Caco-2 (cell line): ENCODE measurements around the gene TFB1M. TPM values are rescaled to one million over a fixed set of nuclear protein-coding genes. Genes with fewer than 3 reads are reported as not detected.

ENCODE experiments used
- BruUV-seq: library from RNA; stranded (reverse); fragments of 400-500 nt; replicated peaks from 2 replicates; lab custom pipeline; 2021; lab: Mats Ljungman, UMichigan
- CTCF ChIA-PET: fragments of 300-600 bp; sonication (Branson Sonifier 250); formaldehyde crosslinking; loops from one replicate; lab custom pipeline; 2022; ENCODE audit warnings: antibody characterized with exemption; lab: Charles Lee
- POLR2A ChIA-PET: fragments of 300-600 bp; sonication (Branson Sonifier 250); formaldehyde crosslinking; loops from one replicate; lab custom pipeline; 2022; ENCODE audit warnings: antibody characterized with exemption; lab: Charles Lee
- DNase-seq, 2 experiments: peaks; one replicate each; pipeline versions ENCODE4 v3.0.0 to v3.0.0-alpha.2; 2020 to 2022
- H3K27me3 ChIP-seq: replicated peaks from 2 replicates; pipeline ENCODE4 v1.6.0; 2011; ENCODE audit warnings: low read length; ENCODE audit not compliant: control insufficient read depth, insufficient read depth
- H3K36me3 ChIP-seq: 2 replicates; pipeline ENCODE4 v1.5.1; 2011; ENCODE audit warnings: low read length; ENCODE audit not compliant: control insufficient read depth, insufficient read depth
- H3K4me1 ChIP-seq: fragments of 250-450 bp; sonication (Bioruptor Pico); 2 replicates; pipeline ENCODE4 v1.5.1; 2020; ENCODE audit warnings: mild to moderate bottlenecking
- H3K4me3 ChIP-seq: 2 replicates; pipeline ENCODE4 v1.5.1; 2011; ENCODE audit warnings: low read depth, mild to moderate bottlenecking, control low read depth, low read length
- H3K9me3 ChIP-seq: fragments of 250-450 bp; sonication (Bioruptor Pico); 2 replicates; pipeline ENCODE4 v1.5.1; 2020; ENCODE audit warnings: mild to moderate bottlenecking, moderate library complexity
- H3K27ac Mint-ChIP-seq: one replicate; pipeline ENCODE4 v1.8.0; 2022; ENCODE audit warnings: mixed read lengths; ENCODE audit not compliant: unreplicated experiment
- H3K27me3 Mint-ChIP-seq: one replicate; pipeline ENCODE4 v1.8.0; 2022; ENCODE audit warnings: mixed read lengths; ENCODE audit not compliant: insufficient read depth, unreplicated experiment
- H3K36me3 Mint-ChIP-seq: one replicate; pipeline ENCODE4 v1.8.0; 2022; ENCODE audit warnings: mild to moderate bottlenecking, mixed read lengths; ENCODE audit not compliant: insufficient read depth, unreplicated experiment
- H3K4me1 Mint-ChIP-seq: one replicate; pipeline ENCODE4 v1.8.0; 2022; ENCODE audit warnings: low read depth, mixed read lengths; ENCODE audit not compliant: unreplicated experiment
- H3K4me3 Mint-ChIP-seq: one replicate; pipeline ENCODE4 v1.8.0; 2022; ENCODE audit warnings: mild to moderate bottlenecking, moderate library complexity, mixed read lengths; ENCODE audit not compliant: unreplicated experiment
- H3K9me3 Mint-ChIP-seq: one replicate; pipeline ENCODE4 v1.8.0; 2022; ENCODE audit warnings: mixed read lengths; ENCODE audit not compliant: unreplicated experiment
- CTCF ChIP-seq, 2 experiments: fragments of 200-600 bp in 1 of 2; IDR thresholded peaks; 1 replicate in 1 of 2; 2 replicates in 1 of 2; pipeline versions ENCODE4 v1.5.1 to v1.8.0; 2011 to 2022; ENCODE audit warnings: antibody characterized with exemption in 1 of 2, control low read depth in 1 of 2, inconsistent platforms in 1 of 2, low read depth in 1 of 2, low read length in 1 of 2, mild to moderate bottlenecking in 1 of 2, moderate library complexity in 1 of 2; ENCODE audit not compliant: insufficient read depth in 1 of 2, severe bottlenecking in 1 of 2, unreplicated experiment in 1 of 2
- intact Hi-C: fragments of 100-400 bp; cut with micrococcal nuclease; formaldehyde crosslinking; loops from one replicate; pipeline ENCODE4 v1.10.0; 2022; ENCODE audit not compliant: unreplicated experiment
- total RNA-seq: library from RNA; stranded (reverse); gene quantifications from 2 replicates; pipeline ENCODE4 v1.2.3, GENCODE V29; 2022

The TFB1M gene
- total RNA-seq, 1 experiment from 2014 or later, result 35.7 TPM

DNA sequence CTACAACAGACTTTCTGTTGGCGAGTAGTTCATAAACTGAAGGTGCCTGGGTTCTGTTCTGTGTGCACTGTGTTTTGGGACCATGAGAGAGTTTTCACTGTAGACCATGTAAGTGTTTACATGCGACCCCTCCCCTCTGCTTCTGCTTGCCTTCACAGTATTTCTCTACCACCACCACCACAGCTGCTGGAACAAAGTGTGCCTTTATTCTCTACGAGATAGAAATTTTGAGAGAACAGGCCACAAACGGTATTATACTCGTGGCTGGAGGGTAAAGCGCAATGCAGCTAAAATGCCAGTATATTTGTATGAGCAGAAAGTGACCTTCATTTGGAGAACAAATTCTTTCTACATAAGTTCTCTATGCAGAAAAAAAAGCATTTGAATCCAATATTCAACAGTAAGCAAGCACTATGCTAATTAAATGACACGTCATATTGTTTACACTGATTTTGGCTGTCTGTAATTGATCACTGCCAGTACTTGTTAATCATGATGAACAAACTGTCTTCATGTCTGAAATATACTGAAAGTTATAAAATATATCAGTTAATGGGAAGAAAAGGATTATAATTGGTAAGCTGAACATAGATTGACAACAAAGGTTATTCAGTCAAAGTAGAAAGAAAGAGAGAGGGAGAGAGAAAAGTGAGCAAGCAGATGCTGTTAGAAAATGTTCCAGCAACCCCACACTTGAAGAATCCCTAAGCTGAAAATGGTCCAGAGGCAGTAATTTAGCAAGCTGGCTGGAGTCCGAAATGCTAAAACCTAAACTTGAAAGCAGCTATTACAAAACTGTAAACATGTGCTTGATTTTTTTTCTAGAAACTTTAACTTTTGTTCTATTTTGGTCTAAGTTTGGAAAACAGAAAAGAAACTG is 41.7 kb downstream of the TFB1M start:
- H3K27me3 Mint-ChIP-seq, result no peaks in the 10 kb centered on the region
- no peak overlapping the region for H3K27ac Mint-ChIP-seq
- H3K4me1 Mint-ChIP-seq, result peaks cover 6% of the 10 kb centered on the region
- H3K36me3 Mint-ChIP-seq, result peaks cover 21% of the 10 kb centered on the region
- no peaks in the 10 kb centered on the region for H3K9me3 Mint-ChIP-seq
- no peak for DNase-seq
- no peaks in the 10 kb centered on the region for H3K27me3 ChIP-seq
- no peaks in the 10 kb centered on the region for H3K9me3 ChIP-seq
- POLR2A ChIA-PET, result no interaction called here
- TF ChIP-seq CTCF (IDR thresholded peaks at IDR 0.05; ENCODE audit: insufficient read depth in 1 of 2, low read depth in 1 of 2, low read length in 1 of 2, severe bottlenecking in 1 of 2, unreplicated experiment in 1 of 2), result no peak
- BruUV-seq, result no TSS peak
- no peak overlapping the region for H3K4me3 ChIP-seq
- CTCF ChIA-PET, result no interaction called here
- H3K4me3 Mint-ChIP-seq, result no peak overlapping the region
- peaks cover 5% of the 10 kb centered on the region; the same call in 1 of the 2 replicates for H3K4me1 ChIP-seq
- intact Hi-C loops, result no loop called here
- H3K36me3 ChIP-seq, result peaks cover 1% of the 10 kb centered on the region; the same call in 1 of the 2 replicates

DNA sequence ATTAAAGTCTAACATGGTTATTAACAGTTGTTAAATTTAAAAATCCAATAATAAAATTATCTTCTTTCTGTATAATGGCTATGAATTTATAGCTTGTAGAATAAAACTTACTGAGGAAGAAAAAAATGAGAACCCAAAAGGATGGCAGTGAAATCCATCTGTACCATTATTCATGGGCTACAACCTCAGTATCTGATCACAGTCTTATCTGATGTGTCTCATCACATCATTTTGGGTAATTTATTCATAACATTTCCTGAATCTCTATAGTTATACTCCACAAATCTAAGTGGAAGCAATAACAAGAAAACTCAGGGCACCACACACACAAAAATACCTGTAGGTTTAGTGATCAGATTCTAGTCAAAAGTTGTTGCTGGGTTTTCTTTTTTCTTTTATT is 43.1 kb downstream of the TFB1M start:
- no peak for TF ChIP-seq CTCF (IDR thresholded peaks at IDR 0.05; ENCODE audit: insufficient read depth in 1 of 2, low read depth in 1 of 2, low read length in 1 of 2, severe bottlenecking in 1 of 2, unreplicated experiment in 1 of 2)
- no peak for DNase-seq
- H3K27me3 Mint-ChIP-seq, result no peaks in the 10 kb centered on the region
- intact Hi-C loops, result no loop called here
- H3K36me3 ChIP-seq, result peaks cover 2% of the 10 kb centered on the region
- no peak overlapping the region for H3K4me3 Mint-ChIP-seq
- ChIA-PET POLR2A (no interaction called here), CTCF (no interaction called here)
- no peak overlapping the region for H3K27ac Mint-ChIP-seq
- H3K9me3 Mint-ChIP-seq, result no peaks in the 10 kb centered on the region
- no peak overlapping the region for H3K4me3 ChIP-seq
- peaks cover 5% of the 10 kb centered on the region; the same call in 1 of the 2 replicates for H3K4me1 ChIP-seq
- no TSS peak for BruUV-seq
- H3K9me3 ChIP-seq, result no peaks in the 10 kb centered on the region
- peaks cover 23% of the 10 kb centered on the region for H3K36me3 Mint-ChIP-seq
- peaks cover 6% of the 10 kb centered on the region for H3K4me1 Mint-ChIP-seq
- no peaks in the 10 kb centered on the region for H3K27me3 ChIP-seq

GRCh38 chr6:155270561-155271091 is 43.7 kb downstream of the TFB1M start:
- intact Hi-C loops, result no loop called here
- no peak overlapping the region for H3K4me3 Mint-ChIP-seq
- H3K4me1 ChIP-seq, result peaks cover 5% of the 10 kb centered on the region; the same call in 1 of the 2 replicates
- ChIA-PET POLR2A (no interaction called here), CTCF (no interaction called here)
- no peaks in the 10 kb centered on the region for H3K9me3 Mint-ChIP-seq
- H3K27me3 ChIP-seq, result no peaks in the 10 kb centered on the region
- H3K4me3 ChIP-seq, result no peak overlapping the region
- no peaks in the 10 kb centered on the region for H3K27me3 Mint-ChIP-seq
- peaks cover 6% of the 10 kb centered on the region for H3K4me1 Mint-ChIP-seq
- peaks cover 2% of the 10 kb centered on the region for H3K36me3 ChIP-seq
- DNase-seq, result no peak
- no peak overlapping the region for H3K27ac Mint-ChIP-seq
- no TSS peak for BruUV-seq
- H3K36me3 Mint-ChIP-seq, result peaks cover 28% of the 10 kb centered on the region
- no peak for TF ChIP-seq CTCF (IDR thresholded peaks at IDR 0.05; ENCODE audit: insufficient read depth in 1 of 2, low read depth in 1 of 2, low read length in 1 of 2, severe bottlenecking in 1 of 2, unreplicated experiment in 1 of 2)
- no peaks in the 10 kb centered on the region for H3K9me3 ChIP-seq
